Esophagus muscularis mucosa (tissue), 4 donors: Measurements from ENCODE around the gene TAX1BP1. TPM values are rescaled to one million over a fixed set of nuclear protein-coding genes. Genes with fewer than 3 reads are reported as not detected.

Experiments
- DNase-seq: peaks from one replicate; pipeline ENCODE4 v3.0.0-alpha.2; 2017; ENCODE audit errors: extremely low spot score
- H3K27ac ChIP-seq, 4 donors: fragments of 200-600 bp; sonication (generic); replicated peaks in 1 of 4; 1 replicate in 3 of 4; 2 replicates in 1 of 4; pipeline ENCODE4 v1.5.1; 2016 to 2019; ENCODE audit warnings: mild to moderate bottlenecking in 1 of 4
- H3K27me3 ChIP-seq, 4 donors: fragments of 200-600 bp; sonication (generic); one replicate each; pipeline versions ENCODE4 v1.5.1 to v1.6.0; 2016 to 2019
- H3K36me3 ChIP-seq, 4 donors: fragments of 200-600 bp; sonication (generic); one replicate each; pipeline ENCODE4 v1.5.1; 2016 to 2019
- H3K4me1 ChIP-seq, 4 donors: fragments of 200-600 bp; sonication (generic); one replicate each; pipeline ENCODE4 v1.5.1; 2016 to 2019
- H3K4me3 ChIP-seq, 4 donors: fragments of 200-600 bp; sonication (generic); 1 replicate in 2 of 4; 2 replicates in 2 of 4; pipeline ENCODE4 v1.5.1; 2016 to 2019; ENCODE audit warnings: mild to moderate bottlenecking in 4 of 4, moderate library complexity in 1 of 4
- H3K9me3 ChIP-seq, 4 donors: fragments of 200-600 bp; sonication (generic); 1 replicate in 3 of 4; 2 replicates in 1 of 4; pipeline ENCODE4 v1.5.1; 2016 to 2019
- EP300 ChIP-seq: sonication (generic); formaldehyde crosslinking; IDR thresholded peaks from one replicate; pipeline ENCODE4 v1.6.1; 2017; ENCODE audit warnings: antibody characterized with exemption
- POLR2A ChIP-seq: fragments of 450-650 bp; IDR thresholded peaks from one replicate; pipeline ENCODE4 v1.6.1; 2017; ENCODE audit warnings: antibody characterized with exemption, moderate library complexity, mild to moderate bottlenecking, low read depth
- POLR2AphosphoS5 ChIP-seq, 2 donors: sonication (generic); formaldehyde crosslinking; IDR thresholded peaks; one replicate each; pipeline ENCODE4 v1.6.1; 2017; ENCODE audit warnings: antibody characterized with exemption in 2 of 2
- WGBS: methylation state at CpG from one replicate; pipeline ENCODE4 v1.1.5; 2018; 5-methylcytosine and 5-hydroxymethylcytosine counted together
- intact Hi-C: fragments of 100-400 bp; cut with DNase I; formaldehyde crosslinking; loops from one replicate; pipeline ENCODE4 v1.15.1; 2023
- total RNA-seq, 4 donors: library from RNA; depleted of rRNA; stranded (reverse); fragments of >200 nt; gene quantifications; one replicate each; pipeline versions ENCODE4 v1.1.0 to v1.2.1, GENCODE V29; 2016
- TF ChIP-seq, protein P1 (sequence below), 3 experiments: fragments of 200-600 bp in 2 of 3; fragments of 450-650 bp in 1 of 3; sonication (generic) in 2 of 3; IDR thresholded peaks; one replicate each; pipeline ENCODE4 v1.5.1; 2017 to 2019; ENCODE audit warnings: antibody characterized with exemption in 3 of 3, mild to moderate bottlenecking in 2 of 3, moderate library complexity in 1 of 3

The TAX1BP1 gene
- total RNA-seq, 4 donors from 2014 or later, result 107 to 139 (median 127) TPM

- intact Hi-C loops, result no loop called here
- H3K4me3 ChIP-seq, result no peak overlapping the region
- 57% methylated on average over 17 of the region's 17 CpGs for WGBS
These were observed 132.7 kb downstream of the TAX1BP1 start for GRCh38 chr7:27872356-27873275.

DNA sequence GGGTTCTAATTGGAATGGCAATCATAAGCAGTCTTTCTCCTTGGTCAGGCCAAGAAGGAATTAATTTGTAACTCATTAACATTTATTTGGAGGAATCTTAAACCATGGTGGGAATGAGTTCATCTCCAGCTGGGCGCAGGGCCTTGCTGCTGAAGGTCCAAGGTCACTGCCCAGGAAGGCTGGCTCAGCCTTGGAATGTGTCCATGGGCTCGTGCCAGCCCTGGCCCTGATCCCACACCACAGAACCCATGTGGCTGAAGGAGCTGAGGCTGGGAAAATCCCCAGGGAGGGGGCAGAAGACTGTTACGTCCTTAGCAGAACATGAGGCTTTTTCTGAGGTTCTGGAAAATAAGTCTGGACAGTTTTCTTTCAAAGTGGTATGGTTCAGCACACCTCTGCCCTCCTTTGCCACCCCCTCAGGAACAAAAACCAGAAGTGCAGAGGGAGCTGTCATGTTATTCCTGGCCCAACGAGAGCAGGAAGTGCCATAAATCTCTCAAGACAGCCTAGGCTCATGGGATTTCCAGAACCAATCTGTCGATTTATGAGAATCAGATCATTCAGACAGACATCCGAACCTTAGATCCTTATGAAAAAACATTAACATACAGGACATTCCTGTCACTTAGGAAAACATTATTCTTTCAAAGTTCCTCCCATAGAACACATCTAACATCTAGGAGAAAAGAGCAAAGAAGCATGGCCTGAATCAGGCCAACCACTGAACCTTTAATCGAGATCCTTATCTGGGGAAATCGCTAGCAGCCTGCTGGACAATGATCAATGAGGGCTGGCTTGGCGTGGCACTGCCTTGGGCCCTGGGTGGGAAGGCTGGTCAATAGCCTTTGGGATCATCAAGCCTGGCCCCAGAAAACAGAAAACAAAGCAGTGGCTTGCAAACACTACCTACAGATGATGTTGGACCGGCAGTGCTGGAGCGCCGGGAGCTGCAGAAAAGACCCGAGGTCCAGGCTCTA is 134.3 kb downstream of the TAX1BP1 start:
- Histone ChIP-seq H3K36me3 (no peaks in the 10 kb centered on the region), H3K27ac (no peak overlapping the region), H3K4me1 (peaks cover 15 to 32% (median 22%) of the 10 kb centered on the region in 4 donors), H3K4me3 (no peak overlapping the region), H3K27me3 (no peaks in the 10 kb centered on the region), H3K9me3 (no peaks in the 10 kb centered on the region)
- TF ChIP-seq POLR2A, result no peak
- TF ChIP-seq POLR2AphosphoS5 (IDR thresholded peaks at IDR 0.05), result peak in 1 of 2 donors; percentile 42
- DNase-seq, result no peak
- 79% methylated on average over 9 of the region's 13 CpGs for WGBS
- intact Hi-C loops, result no loop called here

More at GRCh38 chr7:27872356-27873275, 132.7 kb downstream of the TAX1BP1 start:
- Histone ChIP-seq H3K4me1 (peaks cover 15 to 32% (median 22%) of the 10 kb centered on the region in 4 donors), H3K27me3 (no peaks in the 10 kb centered on the region), H3K9me3 (no peaks in the 10 kb centered on the region), H3K36me3 (no peaks in the 10 kb centered on the region), H3K27ac (no peak overlapping the region)
- TF ChIP-seq POLR2AphosphoS5 (IDR thresholded peaks at IDR 0.05), result no peak
- TF ChIP-seq POLR2A, result no peak
- TF ChIP-seq, protein P1, sequence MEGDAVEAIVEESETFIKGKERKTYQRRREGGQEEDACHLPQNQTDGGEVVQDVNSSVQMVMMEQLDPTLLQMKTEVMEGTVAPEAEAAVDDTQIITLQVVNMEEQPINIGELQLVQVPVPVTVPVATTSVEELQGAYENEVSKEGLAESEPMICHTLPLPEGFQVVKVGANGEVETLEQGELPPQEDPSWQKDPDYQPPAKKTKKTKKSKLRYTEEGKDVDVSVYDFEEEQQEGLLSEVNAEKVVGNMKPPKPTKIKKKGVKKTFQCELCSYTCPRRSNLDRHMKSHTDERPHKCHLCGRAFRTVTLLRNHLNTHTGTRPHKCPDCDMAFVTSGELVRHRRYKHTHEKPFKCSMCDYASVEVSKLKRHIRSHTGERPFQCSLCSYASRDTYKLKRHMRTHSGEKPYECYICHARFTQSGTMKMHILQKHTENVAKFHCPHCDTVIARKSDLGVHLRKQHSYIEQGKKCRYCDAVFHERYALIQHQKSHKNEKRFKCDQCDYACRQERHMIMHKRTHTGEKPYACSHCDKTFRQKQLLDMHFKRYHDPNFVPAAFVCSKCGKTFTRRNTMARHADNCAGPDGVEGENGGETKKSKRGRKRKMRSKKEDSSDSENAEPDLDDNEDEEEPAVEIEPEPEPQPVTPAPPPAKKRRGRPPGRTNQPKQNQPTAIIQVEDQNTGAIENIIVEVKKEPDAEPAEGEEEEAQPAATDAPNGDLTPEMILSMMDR (IDR thresholded peaks at IDR 0.05), result no peak
- no peak for TF ChIP-seq EP300
- DNase-seq, result no peak

GRCh38 chr7:27875061-27875460 is 135.1 kb downstream of the TAX1BP1 start:
- 97% methylated on average over 9 of the region's 9 CpGs for WGBS
- peaks cover 15 to 32% (median 22%) of the 10 kb centered on the region in 4 donors for H3K4me1 ChIP-seq
- intact Hi-C loops, result no loop called here
- no peak overlapping the region for H3K4me3 ChIP-seq
- H3K27ac ChIP-seq, result no peak overlapping the region
- H3K9me3 ChIP-seq, result no peaks in the 10 kb centered on the region
- no peaks in the 10 kb centered on the region for H3K36me3 ChIP-seq
- no peak for TF ChIP-seq POLR2AphosphoS5 (IDR thresholded peaks at IDR 0.05)
- TF ChIP-seq EP300, result no peak
- TF ChIP-seq, protein P1 (IDR thresholded peaks at IDR 0.05), result no peak
- no peak for TF ChIP-seq POLR2A
- DNase-seq, result no peak
- H3K27me3 ChIP-seq, result no peaks in the 10 kb centered on the region

DNA sequence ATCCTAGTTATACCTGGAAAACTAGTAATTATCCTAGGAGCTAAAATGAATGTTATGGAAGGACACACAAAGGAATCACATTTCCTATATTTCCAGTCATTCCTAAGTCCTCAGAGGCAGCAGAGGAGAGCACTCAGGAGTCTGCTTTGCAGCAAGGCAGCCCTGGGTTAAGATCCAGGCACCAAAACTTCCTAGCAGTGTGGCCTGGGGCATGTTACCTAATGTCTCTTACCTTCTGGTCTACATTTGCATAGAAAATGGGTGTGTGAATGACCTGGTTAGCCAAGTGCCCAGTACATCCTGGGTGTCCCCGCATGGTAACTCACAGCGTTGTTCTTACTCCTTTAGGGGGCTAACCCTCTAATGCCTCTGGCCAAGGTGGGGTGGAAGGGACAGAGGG is 135.9 kb downstream of the TAX1BP1 start:
- Histone ChIP-seq H3K27ac (no peak overlapping the region), H3K27me3 (no peaks in the 10 kb centered on the region), H3K4me1 (peaks cover 15 to 32% (median 22%) of the 10 kb centered on the region in 4 donors), H3K36me3 (no peaks in the 10 kb centered on the region), H3K9me3 (no peaks in the 10 kb centered on the region), H3K4me3 (no peak overlapping the region)
- intact Hi-C loops, result no loop called here
- TF ChIP-seq POLR2AphosphoS5 (IDR thresholded peaks at IDR 0.05), result no peak
- TF ChIP-seq, protein P1 (IDR thresholded peaks at IDR 0.05), result no peak
- no peak for TF ChIP-seq POLR2A
- TF ChIP-seq EP300, result no peak
- 93% methylated on average over 2 of the region's 2 CpGs for WGBS
- no peak for DNase-seq
